ELR (cell line): ENCODE results near the gene NUTM2A.
"Not testable (repeated sequence)": the region's sequence is repeated elsewhere in the genome, so short reads cannot be mapped to it uniquely, and the experiment has no call there.

Experiments
- DNase-seq: peaks from one replicate; pipeline ENCODE4 v3.0.0-alpha.2; 2015; ENCODE audit warnings: low read depth

NUTM2A gene, protein sequence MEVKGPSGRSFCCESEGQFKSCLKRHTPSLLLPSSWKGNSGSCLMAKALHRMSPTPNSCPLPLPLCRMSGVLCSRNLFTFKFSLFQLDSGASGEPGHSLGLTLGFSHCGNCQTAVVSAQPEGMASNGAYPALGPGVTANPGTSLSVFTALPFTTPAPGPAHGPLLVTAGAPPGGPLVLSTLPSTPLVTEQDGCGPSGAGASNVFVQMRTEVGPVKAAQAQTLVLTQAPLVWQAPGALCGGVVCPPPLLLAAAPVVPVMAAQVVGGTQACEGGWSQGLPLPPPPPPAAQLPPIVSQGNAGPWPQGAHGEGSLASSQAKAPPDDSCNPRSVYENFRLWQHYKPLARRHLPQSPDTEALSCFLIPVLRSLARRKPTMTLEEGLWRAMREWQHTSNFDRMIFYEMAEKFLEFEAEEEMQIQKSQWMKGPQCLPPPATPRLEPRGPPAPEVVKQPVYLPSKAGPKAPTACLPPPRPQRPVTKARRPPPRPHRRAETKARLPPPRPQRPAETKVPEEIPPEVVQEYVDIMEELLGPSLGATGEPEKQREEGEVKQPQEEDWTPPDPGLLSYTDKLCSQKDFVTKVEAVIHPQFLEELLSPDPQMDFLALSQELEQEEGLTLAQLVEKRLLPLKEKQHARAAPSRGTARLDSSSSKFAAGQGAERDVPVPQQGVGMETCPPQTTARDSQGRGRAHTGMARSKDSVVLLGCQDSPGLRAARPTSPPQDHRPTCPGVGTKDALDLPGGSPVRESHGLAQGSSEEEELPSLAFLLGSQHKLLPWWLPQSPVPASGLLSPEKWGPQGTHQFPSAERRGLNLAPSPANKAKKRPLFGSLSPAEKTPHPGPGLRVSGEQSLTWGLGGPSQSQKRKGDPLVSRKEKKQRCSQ

DNA sequence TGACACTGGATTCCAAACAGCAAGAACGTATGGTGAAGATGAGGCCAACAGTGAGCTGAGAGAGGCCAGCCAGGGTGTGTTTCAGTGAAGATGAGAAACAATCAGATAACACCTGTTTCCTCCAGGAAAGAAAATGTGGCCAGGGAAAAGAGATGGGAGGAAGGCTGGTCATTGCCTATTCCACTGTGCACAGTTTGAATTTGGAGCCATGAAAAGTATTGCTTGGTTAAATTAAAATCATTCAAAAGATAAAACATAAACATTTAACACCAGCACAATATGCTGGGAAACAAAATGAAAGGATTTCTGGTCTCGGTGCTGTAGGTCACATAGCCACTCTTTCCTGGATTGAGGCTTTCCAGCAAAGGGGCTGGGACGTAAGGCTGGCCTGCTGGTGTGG, at the start of gene NUTM2A:
NUTM2A (plus strand) TSS at position 301 of the 400 bp plus-strand sequence. CDS start 383 bp downstream, outside the sequence.
- DNase-seq = not testable (repeated sequence)

DNA sequence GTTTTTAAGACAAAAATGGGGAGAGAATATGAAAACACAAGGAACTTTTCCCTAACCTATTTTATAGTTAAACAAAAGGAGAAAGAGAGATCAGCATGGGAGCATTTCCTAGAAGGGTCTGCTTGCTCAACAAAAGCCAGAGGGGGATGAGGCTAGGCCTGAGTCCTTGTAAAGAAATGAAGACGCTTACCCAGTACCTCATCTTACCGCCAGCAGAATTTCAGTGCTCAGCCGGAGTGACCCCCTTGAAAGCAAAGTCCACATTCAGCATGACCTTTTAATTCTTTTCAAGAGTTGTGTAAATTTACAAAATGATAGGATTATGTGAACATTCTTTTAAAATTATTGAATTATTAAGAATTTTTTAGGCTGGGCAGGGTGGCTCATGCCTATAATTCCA, 47.7 kb upstream of the NUTM2A start:
- DNase-seq = not testable (repeated sequence)

DNA sequence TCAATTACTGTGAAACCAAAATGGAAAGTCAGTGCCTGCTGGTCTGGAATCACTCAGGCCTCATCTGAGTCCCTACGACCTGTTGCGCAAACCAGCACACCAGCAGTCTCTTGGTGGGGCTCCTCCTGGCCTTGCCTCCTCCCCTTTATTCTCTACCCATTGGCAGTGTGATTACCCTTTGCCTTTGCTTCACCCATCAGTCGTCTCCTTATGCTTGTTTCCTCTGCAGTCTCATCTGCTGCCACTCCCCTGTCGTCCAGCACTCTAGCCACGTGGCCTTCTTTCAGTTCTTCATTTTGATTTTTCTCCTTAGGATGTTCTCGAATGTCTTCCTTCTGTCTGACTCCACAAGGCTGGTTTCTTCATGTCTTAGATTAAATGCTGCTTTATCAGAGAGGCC, 40.8 kb upstream of the NUTM2A start:
- DNase-seq = not testable (repeated sequence)

DNA sequence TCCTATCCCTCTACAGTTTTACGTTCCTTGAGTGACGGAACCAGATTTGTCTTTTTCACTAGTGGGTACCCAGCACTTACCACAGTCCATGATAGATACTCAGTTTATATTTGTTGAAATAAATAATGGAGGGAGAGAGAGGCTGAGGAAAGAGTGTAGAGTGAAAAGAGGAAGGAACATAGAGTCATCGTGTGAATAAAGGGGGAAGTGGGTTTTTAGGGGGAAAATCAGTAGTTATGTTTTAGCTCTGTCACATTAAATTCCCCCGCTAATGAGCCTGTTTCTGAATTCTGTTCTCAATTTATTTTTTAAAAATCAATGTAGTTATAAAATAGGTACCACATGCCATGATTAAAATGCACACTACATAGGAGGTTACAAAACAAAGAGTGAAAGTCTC, 39.2 kb upstream of the NUTM2A start:
- DNase-seq = not testable (repeated sequence)

DNA sequence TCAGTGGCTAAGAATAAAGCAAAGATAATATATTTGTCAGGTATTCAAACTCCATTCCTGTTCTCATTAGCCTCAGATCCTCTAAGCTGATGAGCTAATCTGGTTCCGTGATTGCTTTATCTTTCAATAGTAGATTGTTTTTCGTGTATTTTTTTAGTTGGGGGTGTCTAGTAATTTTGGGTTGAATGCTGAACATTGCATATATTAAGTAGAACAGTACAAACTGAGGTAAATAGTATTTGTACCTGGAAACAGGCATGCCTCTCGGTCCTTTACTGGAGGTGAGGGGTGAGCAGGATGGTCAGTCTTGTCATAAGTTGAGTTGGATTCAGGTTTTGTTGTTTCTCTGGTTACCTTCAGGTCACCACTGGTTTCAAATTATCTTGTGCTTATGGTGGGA, 37.7 kb upstream of the NUTM2A start:
- DNase-seq = not testable (repeated sequence)

DNA sequence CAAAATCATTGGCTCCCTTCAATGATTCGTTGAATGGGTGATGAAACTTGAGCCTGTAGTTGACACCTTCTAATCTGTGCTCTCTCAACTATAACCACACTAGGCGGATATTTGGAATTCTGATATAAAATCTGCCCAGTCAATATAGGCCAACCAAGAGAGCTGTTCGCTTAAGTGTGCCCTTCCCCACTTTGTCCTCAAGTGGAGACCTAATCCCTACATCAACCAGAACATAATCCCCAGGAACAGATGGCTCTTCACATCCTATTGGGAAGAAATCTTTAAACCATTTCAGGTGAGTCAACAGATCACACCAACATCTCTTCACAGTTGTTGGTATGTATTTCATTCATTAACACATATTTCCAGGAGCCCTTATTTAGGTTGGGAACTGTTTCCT, 33.4 kb upstream of the NUTM2A start:
- not testable (repeated sequence) for DNase-seq

DNA sequence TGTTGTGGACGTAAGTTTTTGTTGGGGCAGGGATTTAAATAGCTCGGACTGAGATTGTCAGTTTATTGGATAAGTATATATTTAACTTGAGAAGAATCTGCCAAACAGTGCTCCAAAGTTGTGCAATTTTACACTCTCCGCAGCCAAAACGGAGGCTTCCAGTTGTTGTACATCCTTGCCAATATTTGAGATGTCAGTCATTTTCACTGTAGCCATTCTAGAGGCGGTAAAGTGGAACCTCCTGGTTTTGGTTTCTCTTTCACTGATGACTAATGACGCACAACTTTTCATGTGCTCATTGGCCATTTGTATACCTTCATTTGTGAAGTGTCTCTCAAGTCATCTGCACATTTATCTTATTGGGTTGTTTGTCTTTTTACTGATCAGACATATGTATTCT, 24.3 kb upstream of the NUTM2A start:
- DNase-seq = peak; percentile 45

DNA sequence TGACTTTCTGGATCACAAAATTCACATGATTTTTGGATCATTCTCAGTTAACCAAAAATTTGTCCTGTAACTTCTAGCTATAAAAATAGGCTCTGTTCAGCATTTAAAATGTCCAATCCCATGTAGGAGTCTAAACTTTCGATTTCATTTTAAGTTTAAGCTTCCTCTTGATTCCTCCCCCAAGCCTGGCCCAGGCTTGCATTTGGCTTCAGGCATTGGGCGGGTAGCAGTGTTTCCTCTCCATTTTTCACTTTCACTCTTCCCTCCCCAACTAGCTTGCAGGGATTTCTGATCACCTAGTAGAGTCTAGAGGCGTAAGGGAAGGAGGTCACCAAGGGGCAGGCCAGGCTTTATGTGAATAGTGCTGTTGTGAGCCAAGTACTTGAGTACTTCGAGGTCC, 20.4 kb upstream of the NUTM2A start:
- not testable (repeated sequence) for DNase-seq

DNA sequence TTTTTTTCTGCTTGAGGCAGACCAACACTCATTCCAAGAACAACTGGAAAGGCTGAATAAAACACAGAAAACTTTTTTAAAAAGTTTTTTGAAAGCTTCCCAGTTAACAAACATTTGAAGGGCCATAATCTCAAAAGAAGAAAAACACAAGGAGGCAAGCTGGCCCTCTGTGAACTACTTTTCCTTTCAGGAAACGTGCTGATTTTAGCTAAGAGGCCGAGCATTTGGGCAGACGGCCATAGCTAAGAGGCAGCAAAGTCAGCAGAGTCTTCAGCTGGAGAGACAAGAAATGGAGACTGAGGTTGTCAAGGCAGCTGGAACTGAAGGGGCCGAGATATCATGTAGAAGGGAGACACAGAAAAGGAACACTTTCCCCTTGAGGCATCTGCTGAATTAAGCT, 18.3 kb upstream of the NUTM2A start:
- DNase-seq = not testable (repeated sequence)

DNA sequence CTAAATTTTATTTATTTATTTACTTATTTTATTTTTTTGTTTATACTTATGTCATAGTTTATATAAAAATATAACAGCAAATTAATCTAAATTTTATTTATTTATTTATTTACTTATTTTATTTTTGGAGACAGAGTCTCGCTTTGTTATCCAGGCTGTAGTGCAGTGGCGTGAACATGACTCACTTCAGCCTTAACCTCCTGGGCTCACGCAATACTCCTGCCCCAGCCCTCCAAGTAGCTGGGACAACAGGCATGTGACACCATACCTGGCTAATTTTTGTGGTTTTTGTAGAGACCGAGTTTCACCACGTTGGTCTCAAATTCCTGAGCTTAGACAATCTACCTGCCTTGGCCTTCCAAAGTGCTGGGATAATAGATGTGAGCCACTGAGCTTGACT, 14.9 kb upstream of the NUTM2A start:
- not testable (repeated sequence) for DNase-seq

DNA sequence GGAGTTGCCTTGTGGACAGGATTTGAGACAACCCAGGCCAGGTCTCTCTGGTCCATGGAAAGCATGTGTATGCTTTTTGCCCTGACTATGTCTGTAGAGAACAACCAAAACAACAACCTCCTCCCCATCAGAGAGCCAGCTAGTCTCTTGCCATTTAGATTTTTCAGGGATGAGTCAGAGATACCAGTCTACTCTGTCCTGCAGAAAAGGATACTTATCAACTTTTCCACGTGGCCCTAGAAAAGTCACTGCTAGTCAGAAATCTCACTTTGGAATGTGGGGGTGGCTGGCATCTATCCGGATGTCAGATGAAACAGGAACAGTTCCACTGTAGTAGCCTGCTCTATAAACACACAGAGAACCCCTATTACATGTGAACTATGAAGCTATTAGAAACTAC, 13.4 kb upstream of the NUTM2A start:
- DNase-seq = peak; percentile 54

DNA sequence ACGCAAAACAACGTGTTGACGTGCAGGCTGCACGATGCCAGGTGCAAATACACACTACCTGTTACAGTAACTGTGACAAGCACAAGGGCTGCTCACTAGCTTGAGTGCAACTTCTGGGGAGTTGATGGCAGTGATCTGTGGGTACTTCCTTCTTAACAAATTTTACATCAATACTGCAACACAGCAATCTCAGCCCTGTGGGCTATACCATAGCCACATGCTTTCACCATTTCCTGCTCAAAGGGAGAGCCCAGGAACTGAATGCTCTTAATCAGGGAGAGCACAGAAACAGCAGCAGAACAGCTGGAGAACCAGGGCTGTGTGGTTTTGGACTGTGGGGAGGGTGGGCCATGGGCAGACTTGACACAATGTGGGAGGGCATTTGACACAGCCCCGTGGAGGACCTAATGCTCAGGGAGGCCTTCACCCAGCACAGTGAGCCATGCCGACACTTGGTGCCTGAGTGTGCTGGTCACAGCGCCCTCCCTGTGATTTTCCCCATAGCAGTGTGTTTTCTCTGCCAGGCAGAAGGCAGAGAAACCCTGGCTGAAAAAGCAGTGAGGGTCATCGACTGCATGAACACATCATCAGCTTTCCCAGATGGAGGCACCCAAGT, 12.0 kb upstream of the NUTM2A start:
- DNase-seq = not testable (repeated sequence)

DNA sequence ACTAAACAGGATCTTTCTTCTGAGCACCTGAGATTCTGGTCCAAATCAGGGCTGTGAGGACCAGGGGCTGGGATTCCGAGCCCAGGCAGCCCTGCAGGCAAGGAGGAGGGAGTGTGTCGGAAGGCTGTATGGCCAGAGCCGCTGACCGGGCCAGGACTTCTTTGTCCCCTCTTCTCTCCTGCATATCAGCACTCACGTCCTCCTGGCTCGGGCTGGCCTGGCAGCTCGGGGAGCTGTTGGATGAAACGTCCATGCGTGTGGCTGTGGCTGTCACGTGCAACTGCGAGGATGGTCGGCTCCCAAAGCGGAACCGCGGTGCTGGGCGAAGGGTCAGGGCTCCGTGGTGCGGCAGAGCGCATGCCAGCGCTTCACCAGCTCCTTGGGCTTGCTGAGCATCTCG, 11.4 kb upstream of the NUTM2A start:
- DNase-seq = not testable (repeated sequence)

DNA sequence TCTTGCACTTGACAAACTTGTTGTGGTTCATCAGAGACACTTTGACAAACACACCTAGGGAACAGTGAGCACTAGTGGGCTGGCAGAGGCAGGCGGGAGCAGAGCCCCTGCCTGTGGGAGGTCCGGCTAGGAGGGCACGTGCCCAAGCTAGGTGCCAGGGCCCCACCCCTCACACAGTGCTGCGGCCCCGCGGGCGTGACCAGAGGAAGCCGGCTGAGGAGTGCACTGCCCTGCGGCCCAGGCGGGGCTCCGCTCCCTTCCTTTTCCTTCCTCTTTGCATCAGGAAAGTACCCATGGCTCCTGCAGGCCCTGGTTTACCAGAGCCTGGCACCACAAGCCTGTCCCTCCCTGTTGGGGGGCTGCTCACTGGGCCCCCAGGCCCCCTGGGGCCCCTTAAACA, 9.1 kb upstream of the NUTM2A start:
- DNase-seq = not testable (repeated sequence)

DNA sequence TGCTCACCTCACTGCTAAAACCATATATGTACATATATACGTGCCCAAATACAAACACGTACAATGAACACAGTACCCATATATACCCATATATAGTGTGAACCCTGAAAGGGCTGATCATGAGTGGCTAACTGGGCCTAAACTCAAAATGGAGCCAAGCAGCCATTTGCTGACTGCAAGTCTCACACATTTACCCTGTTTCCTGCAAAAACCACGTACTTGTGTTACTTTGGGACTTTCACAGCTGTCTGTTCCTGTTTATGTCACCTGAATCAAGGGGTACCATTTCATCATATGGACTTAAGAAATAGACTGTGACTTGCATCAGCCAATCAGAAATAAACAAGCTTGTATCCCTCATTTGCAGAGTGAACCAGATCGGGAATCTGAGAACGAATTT, 5.9 kb upstream of the NUTM2A start:
- DNase-seq = not testable (repeated sequence)

DNA sequence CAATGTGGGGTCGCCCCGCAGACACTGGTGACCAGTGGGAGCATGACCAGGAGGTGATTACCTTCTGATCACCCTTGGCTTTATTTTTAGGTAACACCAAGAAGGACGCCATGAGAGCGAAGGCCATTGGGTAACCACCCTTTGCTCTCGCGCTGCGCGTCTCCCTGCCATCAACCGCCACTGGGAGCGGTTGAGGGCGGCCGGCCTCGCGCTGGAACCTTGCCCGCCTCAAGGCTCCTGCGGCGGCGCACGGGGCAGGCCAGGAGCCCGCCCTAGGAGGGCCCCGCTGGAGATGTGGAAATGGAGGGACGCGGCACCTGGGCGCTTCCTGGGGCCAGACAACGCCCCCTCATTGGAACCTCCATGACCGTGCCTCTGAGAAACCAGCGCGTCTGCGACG, 2.5 kb upstream of the NUTM2A start:
- not testable (repeated sequence) for DNase-seq

DNA sequence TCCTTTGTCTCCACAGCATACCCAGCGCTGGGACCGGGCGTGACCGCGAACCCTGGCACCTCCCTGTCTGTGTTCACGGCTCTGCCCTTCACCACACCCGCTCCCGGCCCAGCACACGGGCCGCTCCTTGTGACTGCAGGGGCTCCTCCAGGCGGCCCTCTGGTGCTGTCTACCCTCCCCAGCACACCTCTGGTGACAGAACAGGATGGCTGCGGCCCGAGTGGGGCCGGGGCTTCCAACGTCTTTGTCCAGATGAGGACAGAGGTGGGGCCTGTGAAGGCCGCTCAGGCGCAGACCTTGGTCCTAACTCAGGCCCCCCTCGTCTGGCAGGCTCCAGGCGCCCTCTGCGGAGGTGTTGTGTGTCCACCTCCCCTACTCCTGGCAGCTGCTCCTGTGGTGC, 3.0 kb downstream of the NUTM2A start:
- DNase-seq = not testable (repeated sequence)

DNA sequence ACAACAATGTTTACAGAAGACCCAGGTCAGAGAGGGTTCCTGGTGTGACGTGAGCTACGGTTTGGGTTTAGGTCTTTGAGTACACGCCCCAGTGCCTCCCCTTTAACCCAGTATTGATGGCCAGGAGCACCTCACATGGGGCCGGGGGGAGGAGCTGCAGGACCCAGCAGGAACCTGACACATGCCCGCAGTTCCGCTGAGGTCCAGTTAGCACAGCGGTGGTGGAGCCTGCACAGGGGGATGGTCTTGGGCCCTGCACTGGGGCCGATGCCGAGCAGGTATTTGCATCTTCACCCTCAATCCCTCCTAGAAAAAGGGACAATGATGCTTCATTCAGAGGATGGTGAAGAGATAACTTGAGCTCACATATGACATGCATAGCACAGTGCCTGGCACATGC, 4.0 kb downstream of the NUTM2A start:
- not testable (repeated sequence) for DNase-seq

DNA sequence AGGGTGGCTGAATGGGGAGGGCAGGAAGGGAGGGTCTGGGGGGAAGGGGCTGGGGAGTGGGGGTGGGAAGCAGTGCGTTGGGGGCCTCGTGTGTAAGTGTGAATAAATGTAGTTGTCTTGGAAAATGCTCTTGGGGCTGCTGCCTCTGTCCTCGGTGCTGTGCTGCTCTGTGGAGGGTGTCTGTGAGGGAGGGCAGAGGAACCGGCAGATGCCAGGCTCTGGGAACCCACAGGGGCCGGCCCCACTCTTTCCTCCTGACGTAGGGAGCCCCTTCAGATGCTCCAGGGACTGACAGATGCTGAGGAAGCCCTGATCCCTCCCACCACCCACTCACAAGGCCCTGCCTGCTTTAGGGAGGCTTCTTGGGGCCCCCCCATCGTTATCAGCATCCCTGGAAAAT, 9.6 kb downstream of the NUTM2A start:
- not testable (repeated sequence) for DNase-seq

DNA sequence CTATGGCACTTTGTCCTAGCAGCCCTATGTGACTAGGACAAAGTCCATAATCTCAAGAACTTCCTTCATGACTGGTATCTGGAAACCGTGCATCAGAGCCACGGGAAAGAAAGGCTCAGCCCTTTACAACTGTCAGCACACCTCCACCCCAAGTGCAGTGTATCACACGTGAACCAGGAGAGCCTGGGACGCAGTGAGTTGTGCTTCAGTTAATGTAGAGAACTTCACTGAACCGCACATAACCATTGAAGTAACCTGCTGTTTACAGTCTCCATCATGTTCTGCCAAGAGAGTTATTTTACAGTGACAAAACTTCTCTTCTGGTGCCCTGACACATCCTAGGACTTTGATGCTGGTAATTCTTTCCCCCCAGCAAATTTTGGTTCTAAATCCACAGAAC, 12.0 kb downstream of the NUTM2A start:
- not testable (repeated sequence) for DNase-seq

DNA sequence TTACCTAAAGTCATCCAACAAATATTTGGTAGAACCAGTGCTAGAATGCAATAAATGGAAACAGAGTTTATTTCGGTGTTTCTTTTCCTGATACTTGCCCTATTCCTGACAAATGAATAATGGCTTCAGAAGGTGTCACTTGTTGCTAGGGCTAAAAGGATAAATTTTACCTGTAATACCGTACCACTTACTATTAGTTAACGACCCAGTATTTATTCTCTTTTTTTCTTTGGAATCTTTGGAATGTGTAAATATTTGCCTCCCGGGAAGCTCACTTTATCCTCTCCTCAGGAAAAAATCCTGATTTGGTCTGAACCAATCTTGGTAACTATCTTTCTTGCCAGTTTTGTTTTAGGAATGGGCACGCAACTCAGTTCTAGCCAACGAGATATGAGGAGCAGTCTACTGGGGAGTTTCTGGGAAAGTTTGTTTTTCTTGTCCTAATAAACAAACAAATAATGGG, 14.1 kb downstream of the NUTM2A start:
- DNase-seq = not testable (repeated sequence)

DNA sequence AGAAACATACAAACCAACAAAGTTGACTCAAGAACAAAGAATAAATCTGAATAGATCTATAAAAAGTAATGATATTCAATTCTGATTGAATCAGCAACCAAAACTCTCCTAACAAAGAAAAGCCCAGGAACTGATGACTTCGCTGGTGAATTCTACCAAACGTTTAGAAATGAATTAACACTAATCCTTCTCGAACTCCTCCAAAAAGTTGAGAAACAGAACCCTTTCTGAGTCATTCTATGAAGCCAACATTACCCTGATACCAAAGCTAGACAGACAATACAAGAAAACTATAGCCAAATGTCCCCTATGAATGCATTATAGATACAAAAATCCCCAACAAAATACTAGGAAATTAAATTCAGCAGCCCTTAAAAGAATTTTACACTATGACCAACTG, 16.9 kb downstream of the NUTM2A start:
- not testable (repeated sequence) for DNase-seq
